ENCODE measurements around the gene UCHL5. TPM values are rescaled to one million over a fixed set of nuclear protein-coding genes. Genes with fewer than 3 reads are reported as not detected.

UCHL5 gene
- total and polyA plus RNA-seq, 2 of the 13 experiments (the other 11 are each of a cell fraction or from before 2014, with no cell fraction given), result 18.2 to 44.1 TPM

GRCh38 chr1:193104907-193105820 lies 46.0 kb upstream of the UCHL5 start, which contains the start of gene GLRX2 (continued):
- TF ChIP-seq TRAFD1 (CRISPR knock-in tag; IDR thresholded peaks at IDR 0.05; ENCODE audit: borderline replicate concordance), result no peak
- TF ChIP-seq ZC3H13 (CRISPR knock-in tag; IDR thresholded peaks at IDR 0.05), result no peak
- peak; percentile 61; the same call in 1 of the 2 replicates for TF ChIP-seq HES4 (CRISPR knock-in tag; IDR thresholded peaks at IDR 0.05; ENCODE audit: borderline replicate concordance)
- TF ChIP-seq CREB3 (CRISPR knock-in tag; IDR thresholded peaks at IDR 0.05), result 0 out of 2 replicates have a peak, but pooled peaks have one; percentile 23
- peak; percentile 39; the same call in 1 of the 2 replicates for TF ChIP-seq RXRA (CRISPR knock-in tag; IDR thresholded peaks at IDR 0.05)
- 0 out of 2 replicates have a peak, but pooled peaks have one; percentile 16 for TF ChIP-seq ZNF746 (CRISPR knock-in tag; IDR thresholded peaks at IDR 0.05)
- TF ChIP-seq IKZF4 (CRISPR knock-in tag; IDR thresholded peaks at IDR 0.05; ENCODE audit: borderline replicate concordance, low read depth, not compliant biosample characterization), result peak; percentile 32
- TF ChIP-seq LCORL (IDR thresholded peaks at IDR 0.05), result no peak
- peak; percentile 18; the same call in 1 of the 2 replicates for TF ChIP-seq LCORL (CRISPR knock-in tag; IDR thresholded peaks at IDR 0.05)
- TF ChIP-seq MLXIP (CRISPR knock-in tag; IDR thresholded peaks at IDR 0.05; ENCODE audit: borderline replicate concordance), result peak; percentile 53; the same call in 1 of the 2 replicates
- TF ChIP-seq GTF3A (CRISPR knock-in tag; conservative IDR thresholded peaks at IDR 0.05), result 0 out of 2 replicates have a peak, but pooled peaks have one; percentile 3
- no peak for TF ChIP-seq ZNF850 (CRISPR knock-in tag; conservative IDR thresholded peaks at IDR 0.05)
- TF ChIP-seq HOXA7 (CRISPR knock-in tag; IDR thresholded peaks at IDR 0.05), result no peak
- TF ChIP-seq JUNB (CRISPR knock-in tag; IDR thresholded peaks at IDR 0.05; ENCODE audit: borderline replicate concordance), result no peak
- no peak; the same call in 1 of the 2 replicates for TF ChIP-seq MIER3 (CRISPR knock-in tag; IDR thresholded peaks at IDR 0.05; ENCODE audit: borderline replicate concordance)
- peak; percentile 54; the same call in 1 of the 2 replicates for TF ChIP-seq NR0B2 (CRISPR knock-in tag; IDR thresholded peaks at IDR 0.05)
- no peak for TF ChIP-seq SMYD3 (CRISPR knock-in tag; IDR thresholded peaks at IDR 0.05)
- peak; percentile 61 for TF ChIP-seq FOXA3 (CRISPR knock-in tag; IDR thresholded peaks at IDR 0.05)
- no peak for TF ChIP-seq CBX1 (IDR thresholded peaks at IDR 0.05; ENCODE audit: low read depth)
- no peak for TF ChIP-seq ZIK1 (CRISPR knock-in tag; IDR thresholded peaks at IDR 0.05; ENCODE audit: borderline replicate concordance, low read depth)
- TF ChIP-seq SOX6 (IDR thresholded peaks at IDR 0.05), result no peak
- peak; percentile 53; the same call in 1 of the 2 replicates for TF ChIP-seq SOX6 (CRISPR knock-in tag; IDR thresholded peaks at IDR 0.05)
- no peak for TF ChIP-seq ZNF10 (CRISPR knock-in tag; IDR thresholded peaks at IDR 0.05; ENCODE audit: borderline replicate concordance, low read depth)
- no peak for TF ChIP-seq ZNF83 (CRISPR knock-in tag; IDR thresholded peaks at IDR 0.05; ENCODE audit: borderline replicate concordance)

Data from HepG2 (cell line).